WERI-Rb-1 (cell line): ENCODE data around the gene CCL13.

Experiments used
- DNase-seq: peaks from one replicate; pipeline ENCODE4 v3.0.0-alpha.2; 2020
- H3K27ac ChIP-seq: fragments of 250-450 bp; sonication (Bioruptor Pico); 2 replicates; pipeline ENCODE4 v1.5.1; 2020; ENCODE audit warnings: mild to moderate bottlenecking, moderate library complexity
- H3K27me3 ChIP-seq: fragments of 250-450 bp; sonication (Bioruptor Pico); 2 replicates; pipeline ENCODE4 v1.5.1; 2021; ENCODE audit warnings: mild to moderate bottlenecking, low read depth, moderate library complexity; ENCODE audit not compliant: insufficient read depth, severe bottlenecking
- H3K36me3 ChIP-seq: fragments of 250-450 bp; sonication (Bioruptor Pico); 2 replicates; pipeline ENCODE4 v1.5.1; 2020; ENCODE audit warnings: mild to moderate bottlenecking, moderate library complexity
- H3K4me3 ChIP-seq: 2 replicates; pipeline ENCODE4 v1.5.1; 2011; ENCODE audit warnings: low read depth, mild to moderate bottlenecking, control low read depth, low read length
- H3K9me3 ChIP-seq: fragments of 250-450 bp; sonication (Bioruptor Pico); 2 replicates; pipeline ENCODE4 v1.5.1; 2021; ENCODE audit warnings: mild to moderate bottlenecking, moderate library complexity; ENCODE audit not compliant: severe bottlenecking
- CTCF ChIP-seq: IDR thresholded peaks from 2 replicates; pipeline ENCODE4 v1.5.1; 2011; ENCODE audit warnings: low read depth, mild to moderate bottlenecking, control low read depth, inconsistent platforms, low read length

CCL13 gene

GRCh38 chr17:34356194-34356593 is at the start of gene CCL13:
Gene CCL13 (plus strand): TSS chr17:34356480. CDS start chr17:34356527, 47 bp downstream.
- no peak within 1 kb of the TSS for H3K4me3 ChIP-seq
- peaks cover 86% of the 10 kb centered on the region for H3K27me3 ChIP-seq

GRCh38 chr17:34307110-34307509 is 49.2 kb upstream of the CCL13 start:
- H3K4me3 ChIP-seq = no peak overlapping the region
- DNase-seq = no peak

More at GRCh38 chr17:34356194-34356593, at the start of gene CCL13:
- Histone ChIP-seq H3K36me3 (no peaks in the 10 kb centered on the region), H3K9me3 (no peaks in the 10 kb centered on the region), H3K27ac (no peak within 1 kb of the TSS)
- TF ChIP-seq CTCF = no peak
- no peak for DNase-seq

GRCh38 chr17:34308371-34308770 is 47.9 kb upstream of the CCL13 start:
- Histone ChIP-seq H3K9me3 (no peaks in the 10 kb centered on the region), H3K4me3 (no peak overlapping the region), H3K27me3 (peaks cover 83% of the 10 kb centered on the region), H3K36me3 (no peaks in the 10 kb centered on the region), H3K27ac (no peak overlapping the region)
- no peak for DNase-seq
- no peak for TF ChIP-seq CTCF

More at GRCh38 chr17:34307110-34307509, 49.2 kb upstream of the CCL13 start:
- no peaks in the 10 kb centered on the region for H3K36me3 ChIP-seq
- no peak overlapping the region for H3K27ac ChIP-seq
- no peaks in the 10 kb centered on the region for H3K9me3 ChIP-seq
- peaks cover 83% of the 10 kb centered on the region for H3K27me3 ChIP-seq
- no peak for TF ChIP-seq CTCF

- Histone ChIP-seq H3K36me3 (no peaks in the 10 kb centered on the region), H3K27me3 (peaks cover 84% of the 10 kb centered on the region), H3K9me3 (no peaks in the 10 kb centered on the region), H3K27ac (no peak overlapping the region), H3K4me3 (no peak overlapping the region)
- no peak for DNase-seq
- TF ChIP-seq CTCF = no peak
Observed at GRCh38 chr17:34311291-34311690, 45.0 kb upstream of the CCL13 start.

- H3K4me3 ChIP-seq = no peak overlapping the region
- H3K9me3 ChIP-seq = no peaks in the 10 kb centered on the region
- peaks cover 79% of the 10 kb centered on the region for H3K27me3 ChIP-seq
- no peak for DNase-seq
- H3K36me3 ChIP-seq = no peaks in the 10 kb centered on the region
- H3K27ac ChIP-seq = no peak overlapping the region
- no peak for TF ChIP-seq CTCF
Observed at GRCh38 chr17:34312080-34312479, 44.2 kb upstream of the CCL13 start.

- H3K9me3 ChIP-seq = no peaks in the 10 kb centered on the region
- no peak for TF ChIP-seq CTCF
- H3K4me3 ChIP-seq = no peak overlapping the region
- no peaks in the 10 kb centered on the region for H3K36me3 ChIP-seq
- no peak overlapping the region for H3K27ac ChIP-seq
- no peak for DNase-seq
- H3K27me3 ChIP-seq = peaks cover 73% of the 10 kb centered on the region
Observed at GRCh38 chr17:34313164-34313563, 43.1 kb upstream of the CCL13 start.
